Measurements from ENCODE around the gene ADAMTS1. TPM values are rescaled to one million over a fixed set of nuclear protein-coding genes. Genes with fewer than 3 reads are reported as not detected.

Gene ADAMTS1
- total RNA-seq, 1 donor, result 243 TPM

GRCh38 chr21:26833460-26833939 is 11.7 kb downstream of the ADAMTS1 start:
- TF ChIP-seq CTCF (IDR thresholded peaks at IDR 0.05; ENCODE audit: extremely low read depth, low read depth, low read length), result no peak
- H3K9me3 ChIP-seq (ENCODE audit: low read depth, low read length), result no peaks in the 10 kb centered on the region
- no peak overlapping the region for H2AFZ ChIP-seq (ENCODE audit: low read length)
- no peaks in the 10 kb centered on the region for H3K79me2 ChIP-seq (ENCODE audit: insufficient read depth, low read length)
- peaks cover 11% of the 10 kb centered on the region for H3K4me1 ChIP-seq (ENCODE audit: insufficient read depth, low read length)
- DNase-seq (ENCODE audit: insufficient read length, low spot score, missing footprints), result peak; percentile 17
- no peak overlapping the region for H3K4me3 ChIP-seq (ENCODE audit: insufficient read depth, low read length)
- H3K4me2 ChIP-seq (ENCODE audit: insufficient read depth, low read length), result no peak overlapping the region
- H3K27me3 ChIP-seq (ENCODE audit: insufficient read depth, low read length), result no peaks in the 10 kb centered on the region
- peak overlapping the region; percentile 21 for H3K27ac ChIP-seq (ENCODE audit: low read depth, low read length)
- peaks cover 22% of the 10 kb centered on the region for H3K36me3 ChIP-seq (ENCODE audit: insufficient read depth, low read length)
- H4K20me1 ChIP-seq (ENCODE audit: insufficient read depth, low read length), result peaks cover 20% of the 10 kb centered on the region

GRCh38 chr21:26833011-26833410 is 12.2 kb downstream of the ADAMTS1 start:
- Histone ChIP-seq H2AFZ (ENCODE audit: low read length) (no peak overlapping the region), H3K27me3 (ENCODE audit: insufficient read depth, low read length) (no peaks in the 10 kb centered on the region), H3K36me3 (ENCODE audit: insufficient read depth, low read length) (peaks cover 17% of the 10 kb centered on the region), H3K4me3 (ENCODE audit: insufficient read depth, low read length) (no peak overlapping the region), H3K79me2 (ENCODE audit: insufficient read depth, low read length) (no peaks in the 10 kb centered on the region), H4K20me1 (ENCODE audit: insufficient read depth, low read length) (peaks cover 16% of the 10 kb centered on the region), H3K4me1 (ENCODE audit: insufficient read depth, low read length) (peaks cover 11% of the 10 kb centered on the region), H3K9me3 (ENCODE audit: low read depth, low read length) (no peaks in the 10 kb centered on the region), H3K27ac (ENCODE audit: low read depth, low read length) (no peak overlapping the region), H3K4me2 (ENCODE audit: insufficient read depth, low read length) (no peak overlapping the region)
- no peak for TF ChIP-seq CTCF (IDR thresholded peaks at IDR 0.05; ENCODE audit: extremely low read depth, low read depth, low read length)
- DNase-seq (ENCODE audit: insufficient read length, low spot score, missing footprints), result no peak

- H3K4me1 ChIP-seq (ENCODE audit: insufficient read depth, low read length), result peaks cover 11% of the 10 kb centered on the region
- H3K36me3 ChIP-seq (ENCODE audit: insufficient read depth, low read length), result peaks cover 13% of the 10 kb centered on the region
- H3K27ac ChIP-seq (ENCODE audit: low read depth, low read length), result no peak overlapping the region
- no peak overlapping the region for H3K4me3 ChIP-seq (ENCODE audit: insufficient read depth, low read length)
- H3K9me3 ChIP-seq (ENCODE audit: low read depth, low read length), result no peaks in the 10 kb centered on the region
- DNase-seq (ENCODE audit: insufficient read length, low spot score, missing footprints), result no peak
- peaks cover 11% of the 10 kb centered on the region for H4K20me1 ChIP-seq (ENCODE audit: insufficient read depth, low read length)
- TF ChIP-seq CTCF (IDR thresholded peaks at IDR 0.05; ENCODE audit: extremely low read depth, low read depth, low read length), result no peak
- no peak overlapping the region for H2AFZ ChIP-seq (ENCODE audit: low read length)
- H3K27me3 ChIP-seq (ENCODE audit: insufficient read depth, low read length), result no peaks in the 10 kb centered on the region
- H3K79me2 ChIP-seq (ENCODE audit: insufficient read depth, low read length), result no peaks in the 10 kb centered on the region
- no peak overlapping the region for H3K4me2 ChIP-seq (ENCODE audit: insufficient read depth, low read length)
Observed at GRCh38 chr21:26832546-26832945, 12.7 kb downstream of the ADAMTS1 start.

- Histone ChIP-seq H3K27ac (ENCODE audit: low read depth, low read length) (no peak overlapping the region), H4K20me1 (ENCODE audit: insufficient read depth, low read length) (no peaks in the 10 kb centered on the region), H3K9me3 (ENCODE audit: low read depth, low read length) (no peaks in the 10 kb centered on the region), H3K4me2 (ENCODE audit: insufficient read depth, low read length) (no peak overlapping the region), H3K4me1 (ENCODE audit: insufficient read depth, low read length) (no peaks in the 10 kb centered on the region), H3K36me3 (ENCODE audit: insufficient read depth, low read length) (no peaks in the 10 kb centered on the region), H3K4me3 (ENCODE audit: insufficient read depth, low read length) (no peak overlapping the region), H2AFZ (ENCODE audit: low read length) (no peak overlapping the region), H3K79me2 (ENCODE audit: insufficient read depth, low read length) (no peaks in the 10 kb centered on the region), H3K27me3 (ENCODE audit: insufficient read depth, low read length) (no peaks in the 10 kb centered on the region)
- no peak for DNase-seq (ENCODE audit: insufficient read length, low spot score, missing footprints)
- TF ChIP-seq CTCF (IDR thresholded peaks at IDR 0.05; ENCODE audit: extremely low read depth, low read depth, low read length), result no peak
Observed at GRCh38 chr21:26826801-26827200, 18.4 kb downstream of the ADAMTS1 start.
